HepG2 (cell line): ENCODE measurements around the gene SP5. TPM values are rescaled to one million over a fixed set of nuclear protein-coding genes. Genes with fewer than 3 reads are reported as not detected.

Experiments
- ATAC-seq: fragments of 200-7000 bp; cut with Tn5 transposase; 3 replicates; pipeline ENCODE4 v1.9.1; 2020; ENCODE audit warnings: mild to moderate bottlenecking, moderate library complexity
- BruUV-seq: library from RNA; stranded (reverse); fragments of 400-500 nt; replicated peaks from 2 replicates; lab custom pipeline; 2021; lab: Mats Ljungman, UMichigan
- CTCF ChIA-PET: fragments of 300-600 bp; formaldehyde crosslinking; extraction: SDS; loops from one replicate; lab custom pipeline; 2021; ENCODE audit warnings: low total read pairs, inconsistent platforms, low intra/inter-chr PET ratio; lab: Yijun Ruan, JAX
- POLR2A ChIA-PET: fragments of 350-600 bp; sonication (Branson Sonifier 250); formaldehyde crosslinking; loops from one replicate; lab custom pipeline; 2020; ENCODE audit warnings: antibody characterized with exemption, inconsistent platforms; lab: Yijun Ruan, JAX
- DNase-seq: peaks from one replicate; pipeline ENCODE4 v3.0.0-alpha.2; 2015; ENCODE audit warnings: low spot score
- FAIRE-seq: peaks from 3 replicates; lab custom pipeline; 2011; peaks lifted over from hg19 to GRCh38; lab: Jason Lieb, UNC
- H2AFZ ChIP-seq: one replicate; pipeline ENCODE4 v1.6.1; 2011; ENCODE audit warnings: low read length, inconsistent platforms
- H3K27ac ChIP-seq: fragments of 300-600 bp; 3 replicates; pipeline ENCODE4 v1.8.0; 2011; ENCODE audit warnings: mixed run types, mild to moderate bottlenecking, mixed read lengths, low read length, inconsistent platforms; ENCODE audit not compliant: insufficient read depth; ENCODE audit errors: extremely low read length
- H3K27me3 ChIP-seq, 2 experiments: fragments of 200-600 bp in 1 of 2; 2 replicates in 1 of 2; 3 replicates in 1 of 2; pipeline versions ENCODE4 v1.6.0 to v1.8.0; 2011; ENCODE audit warnings: low read length in 2 of 2, mild to moderate bottlenecking in 2 of 2, moderate library complexity in 2 of 2, inconsistent platforms in 1 of 2; ENCODE audit not compliant: insufficient read depth in 2 of 2, control insufficient read depth in 1 of 2
- H3K36me3 ChIP-seq, 2 experiments: fragments of 200-600 bp in 1 of 2; replicated peaks in 1 of 2; 2 replicates in 1 of 2; 3 replicates in 1 of 2; pipeline versions ENCODE4 v1.5.1 to v1.8.0; 2011; ENCODE audit warnings: low read length in 2 of 2, inconsistent platforms in 1 of 2; ENCODE audit not compliant: insufficient read depth in 2 of 2, control insufficient read depth in 1 of 2
- H3K4me1 ChIP-seq: 2 replicates; pipeline ENCODE4 v1.5.1; 2012; ENCODE audit warnings: low read length, inconsistent platforms; ENCODE audit not compliant: insufficient read depth
- H3K4me2 ChIP-seq: 2 replicates; pipeline ENCODE4 v1.6.0; 2011; ENCODE audit warnings: low read depth, low read length, inconsistent platforms
- H3K4me3 ChIP-seq, 3 experiments: fragments of 200-600 bp in 1 of 3; sonication (generic), shearing (Covaris generic) in 1 of 3; replicated peaks in 1 of 3; 2 replicates each; pipeline ENCODE4 v1.5.1; 2011 to 2016; ENCODE audit warnings: low read length in 3 of 3, inconsistent platforms in 2 of 3, low read depth in 2 of 3, mild to moderate bottlenecking in 2 of 3, control low read depth in 1 of 3, mixed read lengths in 1 of 3; ENCODE audit not compliant: insufficient read depth in 1 of 3
- H3K79me2 ChIP-seq: one replicate; pipeline ENCODE4 v1.6.1; 2011; ENCODE audit warnings: low read length, inconsistent platforms; ENCODE audit not compliant: insufficient read depth
- H3K9ac ChIP-seq: 2 replicates; pipeline ENCODE4 v1.6.0; 2011; ENCODE audit warnings: mild to moderate bottlenecking, low read depth, low read length, inconsistent platforms; ENCODE audit not compliant: insufficient read depth
- H3K9me3 ChIP-seq: 2 replicates; pipeline ENCODE4 v1.5.1; 2012; ENCODE audit warnings: mild to moderate bottlenecking, low read length
- H4K20me1 ChIP-seq: 2 replicates; pipeline ENCODE4 v1.6.0; 2011; ENCODE audit warnings: inconsistent platforms, mild to moderate bottlenecking, low read length, moderate library complexity; ENCODE audit not compliant: insufficient read depth
- AKNA ChIP-seq: sonication (generic); formaldehyde crosslinking; IDR thresholded peaks from 2 replicates; pipeline ENCODE4 v1.4.0; 2020; ENCODE audit warnings: missing genetic modification reagents, borderline replicate concordance
- BRF2 ChIP-seq: sonication (generic); formaldehyde crosslinking; IDR thresholded peaks from 2 replicates; pipeline ENCODE4 v1.8.1; 2022; ENCODE audit warnings: mild to moderate bottlenecking, missing genetic modification reagents
- ELF1 ChIP-seq: sonication (generic); formaldehyde crosslinking; IDR thresholded peaks from 2 replicates; pipeline ENCODE4 v1.4.0; 2020; ENCODE audit warnings: missing genetic modification reagents
- NFYB ChIP-seq: sonication (generic); formaldehyde crosslinking; IDR thresholded peaks from 2 replicates; pipeline ENCODE4 v1.4.0; 2020; ENCODE audit warnings: missing genetic modification reagents
- SKIL ChIP-seq: sonication (generic); formaldehyde crosslinking; IDR thresholded peaks from 2 replicates; pipeline ENCODE4 v1.8.0; 2022; ENCODE audit warnings: missing genetic modification reagents, mild to moderate bottlenecking, moderate library complexity, borderline replicate concordance
- TEAD3 ChIP-seq: optimal IDR thresholded peaks from 2 replicates; pipeline ENCODE3; 2016; ENCODE audit warnings: borderline replicate concordance
- ZBTB1 ChIP-seq: sonication (generic); formaldehyde crosslinking; IDR thresholded peaks from 2 replicates; pipeline ENCODE4 v1.4.0; 2020; ENCODE audit warnings: missing genetic modification reagents, borderline replicate concordance
- ZNF143 ChIP-seq: sonication (generic); formaldehyde crosslinking; IDR thresholded peaks from 2 replicates; pipeline ENCODE4 v1.4.0; 2020; ENCODE audit warnings: missing genetic modification reagents
- WGBS: methylation state at CpG from one replicate; pipeline ENCODE4 v1.1.6; 2017; ENCODE audit warnings: low lambda C conversion rate; 5-methylcytosine and 5-hydroxymethylcytosine counted together
- in situ Hi-C: cut with HindIII; loops from 2 replicates; pipeline ENCODE4 v1.10.0; 2017; ENCODE audit warnings: low pct_unique_long_range_greater_than_20kb; ENCODE audit not compliant: extremely low pct_ligation_motif_present
- intact Hi-C: fragments of 100-400 bp; cut with micrococcal nuclease; formaldehyde crosslinking; loops from one replicate; pipeline ENCODE4 v1.10.0; 2022; ENCODE audit not compliant: unreplicated experiment
- polyA plus RNA-seq, 8 experiments: library from polyadenylated mRNA; depleted of rRNA in 3 of 8; stranded (reverse) in 7 of 8; unstranded in 1 of 8; fragments of >200 nt; fragmentation: Illumina TruSeq in 4 of 8; extraction: Trizol in 4 of 8; gene quantifications; 2 replicates each; pipeline versions ENCODE4 v1.2.1 to v1.2.3, GENCODE V29; 2011 to 2016; ENCODE audit warnings: low read depth in 4 of 8, missing spikeins in 1 of 8, mixed read lengths in 1 of 8; ENCODE audit not compliant: insufficient read depth in 1 of 8
- total RNA-seq, 5 experiments: library from RNA; depleted of rRNA; stranded (reverse); fragments of >200 nt; fragmentation: Illumina TruSeq; extraction: Trizol; gene quantifications; 2 replicates each; pipeline ENCODE4 v1.2.3, GENCODE V29; 2016; ENCODE audit warnings: low read depth in 1 of 5

Gene SP5
- total and polyA plus RNA-seq, 2 of the 13 experiments (the other 11 are each of a cell fraction or from before 2014, with no cell fraction given) = 50.8 to 119 TPM

- peak; percentile 30; the same call in 1 of the 3 replicates for ATAC-seq
- TF ChIP-seq SKIL (CRISPR knock-in tag) = no peak
- TF ChIP-seq TEAD3 (CRISPR knock-in tag) = peak; percentile 70
- no peak for TF ChIP-seq ZBTB1 (CRISPR knock-in tag)
- BruUV-seq = no TSS peak
- Histone ChIP-seq H3K36me3 (no peaks in the 10 kb centered on the region), H3K27ac (no peak overlapping the region), H3K9me3 (no peaks in the 10 kb centered on the region), H3K79me2 (no peaks in the 10 kb centered on the region), H3K9ac (no peak overlapping the region), H3K4me3 (no peak overlapping the region), H3K4me2 (no peak overlapping the region), H3K27me3 (no peaks in the 10 kb centered on the region; a peak in 2 of 5 replicates), H3K4me1 (peaks cover 12% of the 10 kb centered on the region), H2AFZ (no peak overlapping the region), H4K20me1 (no peaks in the 10 kb centered on the region)
- in situ Hi-C loops (no loop called here), intact Hi-C loops (loop anchor here (5.0 kb wide), 1 partner anchor 73 kb away; no protein-coding TSS in a partner anchor)
- POLR2A ChIA-PET = interaction anchor here (1.0 to 1.8 kb wide), 3 partner anchors 13 to 24 kb away, joined by 3 to 7 read pairs (median 5); partner anchors contain the start of gene SP5
- no peak for FAIRE-seq
- CTCF ChIA-PET = no interaction called here
- peak; percentile 54 for DNase-seq
- WGBS = 63% methylated on average over 3 of the region's 3 CpGs
These were observed 23.9 kb downstream of the SP5 start for GRCh38 chr2:170739048-170739447.

- Histone ChIP-seq H3K9me3 (no peaks in the 10 kb centered on the region), H3K79me2 (no peaks in the 10 kb centered on the region), H3K36me3 (no peaks in the 10 kb centered on the region), H3K4me2 (no peak overlapping the region), H3K4me1 (peaks cover 18% of the 10 kb centered on the region), H4K20me1 (no peaks in the 10 kb centered on the region), H3K27me3 (peaks cover 0 to under 1% of the 10 kb centered on the region in 2 experiments; a peak in 2 of 5 replicates), H2AFZ (no peak overlapping the region), H3K9ac (no peak overlapping the region), H3K4me3 (no peak overlapping the region), H3K27ac (no peak overlapping the region)
- intact Hi-C loops = loop anchor here (5.0 kb wide), 1 partner anchor 73 kb away; no protein-coding TSS in a partner anchor
- 80% methylated on average over 3 of the region's 3 CpGs for WGBS
- CTCF ChIA-PET = no interaction called here
- BruUV-seq = no TSS peak
- POLR2A ChIA-PET = interaction anchor here (1.0 to 1.8 kb wide), 3 partner anchors 13 to 25 kb away, joined by 3 to 7 read pairs (median 5); partner anchors contain the start of gene SP5
- DNase-seq = no peak
- no peak for FAIRE-seq
- in situ Hi-C loops = no loop called here
- no peak for ATAC-seq
- TF ChIP-seq AKNA (CRISPR knock-in tag) = no peak
- no peak for TF ChIP-seq ZNF143 (CRISPR knock-in tag)
- no peak for TF ChIP-seq BRF2
- no peak for TF ChIP-seq ELF1 (CRISPR knock-in tag)
- TF ChIP-seq NFYB = no peak
These were observed 24.4 kb downstream of the SP5 start for GRCh38 chr2:170739507-170740046.
